H1 (cell line): ENCODE results near the gene NDST3. TPM values are rescaled to one million over a fixed set of nuclear protein-coding genes. Genes with fewer than 3 reads are reported as not detected.

Experiments
- CTCF ChIA-PET: fragments of 300-600 bp; sonication (Branson Sonifier 250); formaldehyde crosslinking; loops from one replicate; lab custom pipeline; 2021; ENCODE audit not compliant: partially characterized antibody; lab: Charles Lee
- POLR2A ChIA-PET: fragments of 300-600 bp; sonication (Branson Sonifier 250); formaldehyde crosslinking; loops from one replicate; lab custom pipeline; 2021; ENCODE audit warnings: inconsistent platforms; ENCODE audit not compliant: partially characterized antibody; lab: Charles Lee
- DNase-seq, 2 experiments: peaks; one replicate each; pipeline versions ENCODE4 v3.0.0 to v3.0.0-alpha.2; 2010 to 2022; ENCODE audit warnings: low spot score in 2 of 2, low read depth in 1 of 2, mixed read lengths in 1 of 2
- FAIRE-seq: peaks from 2 replicates; lab custom pipeline; 2011; peaks lifted over from hg19 to GRCh38; lab: Jason Lieb, UNC
- H2AFZ ChIP-seq: 2 replicates; pipeline ENCODE4 v1.8.1; 2012; ENCODE audit warnings: low read length, inconsistent platforms
- H2AK5ac ChIP-seq: 2 replicates; pipeline ENCODE4 v1.6.1; 2013; ENCODE audit warnings: low read depth, low read length
- H2BK120ac ChIP-seq: replicated peaks from 2 replicates; pipeline ENCODE3; 2013; ENCODE audit warnings: low read depth, low read length, inconsistent platforms
- H2BK12ac ChIP-seq: 2 replicates; pipeline ENCODE4 v1.6.1; 2013; ENCODE audit warnings: low read depth, low read length
- H2BK15ac ChIP-seq: 2 replicates; pipeline ENCODE4 v1.6.1; 2013; ENCODE audit warnings: low read length
- H2BK20ac ChIP-seq: 2 replicates; pipeline ENCODE4 v1.6.1; 2013; ENCODE audit warnings: low read length
- H2BK5ac ChIP-seq: 2 replicates; pipeline ENCODE4 v1.6.1; 2013; ENCODE audit warnings: low read depth, low read length
- H3K14ac ChIP-seq: 2 replicates; pipeline ENCODE4 v1.6.1; 2013; ENCODE audit warnings: inconsistent platforms; ENCODE audit not compliant: insufficient read length
- H3K18ac ChIP-seq: 2 replicates; pipeline ENCODE4 v1.6.1; 2013; ENCODE audit warnings: low read length; ENCODE audit errors: extremely low read depth
- H3K23ac ChIP-seq: 2 replicates; pipeline ENCODE4 v1.6.1; 2013; ENCODE audit warnings: inconsistent platforms; ENCODE audit not compliant: insufficient read length
- H3K23me2 ChIP-seq: 2 replicates; pipeline ENCODE4 v1.6.1; 2013; ENCODE audit warnings: low read depth, low read length
- H3K27ac ChIP-seq: 2 replicates; pipeline ENCODE4 v1.6.1; 2011; ENCODE audit warnings: low read depth, low read length, inconsistent platforms
- H3K27me3 ChIP-seq, 4 experiments: replicated peaks in 1 of 4; 1 replicate in 1 of 4; 2 replicates in 3 of 4; pipeline versions ENCODE4 v1.6.1 to v1.8.1; 2011 to 2013; ENCODE audit warnings: low read length in 3 of 4, mild to moderate bottlenecking in 3 of 4, inconsistent platforms in 2 of 4, mixed read lengths in 2 of 4, moderate library complexity in 1 of 4; ENCODE audit not compliant: control insufficient read depth in 3 of 4, insufficient read depth in 3 of 4; ENCODE audit errors: extremely low read depth in 1 of 4
- H3K36me3 ChIP-seq, 4 experiments: 2 replicates each; pipeline versions ENCODE4 v1.6.1 to v1.8.1; 2011 to 2013; ENCODE audit warnings: mild to moderate bottlenecking in 4 of 4, low read length in 3 of 4, moderate library complexity in 2 of 4, control low read depth in 1 of 4, inconsistent platforms in 1 of 4; ENCODE audit not compliant: insufficient read depth in 4 of 4, control insufficient read depth in 2 of 4
- H3K4ac ChIP-seq: replicated peaks from 2 replicates; pipeline ENCODE3; 2013; ENCODE audit warnings: low read length, low read depth, mixed read lengths, inconsistent platforms; ENCODE audit not compliant: insufficient read length
- H3K4me1 ChIP-seq, 4 experiments: replicated peaks in 1 of 4; 1 replicate in 1 of 4; 2 replicates in 3 of 4; pipeline versions ENCODE4 v1.6.1 to v1.8.1; 2011 to 2013; ENCODE audit warnings: low read length in 3 of 4, inconsistent platforms in 2 of 4, mixed read lengths in 1 of 4; ENCODE audit not compliant: insufficient read depth in 4 of 4, control insufficient read depth in 3 of 4
- H3K4me2 ChIP-seq, 2 experiments: 2 replicates each; pipeline versions ENCODE4 v1.6.1 to v1.8.1; 2011 to 2013; ENCODE audit warnings: low read depth in 2 of 2, low read length in 2 of 2, control low read depth in 1 of 2, inconsistent platforms in 1 of 2, mild to moderate bottlenecking in 1 of 2; ENCODE audit not compliant: insufficient read depth in 1 of 2
- H3K4me3 ChIP-seq, 4 experiments: fragments of 200-600, 300-600 bp in 1 of 4; sonication (generic), shearing (Covaris generic), sonication (Bioruptor Twin) in 1 of 4; 2 replicates each; pipeline versions ENCODE4 v1.5.1 to v1.8.1; 2011 to 2016; ENCODE audit warnings: low read length in 4 of 4, low read depth in 3 of 4, control low read depth in 2 of 4, inconsistent platforms in 2 of 4, mild to moderate bottlenecking in 2 of 4, mixed read lengths in 1 of 4, moderate library complexity in 1 of 4; ENCODE audit not compliant: insufficient read depth in 2 of 4; ENCODE audit errors: extremely low read depth in 1 of 4
- H3K56ac ChIP-seq: replicated peaks from 2 replicates; pipeline ENCODE3; 2013; ENCODE audit warnings: low read depth, mild to moderate bottlenecking, mixed read lengths, low read length, inconsistent platforms; ENCODE audit not compliant: insufficient read length
- H3K79me1 ChIP-seq: 2 replicates; pipeline ENCODE4 v1.6.1; 2013; ENCODE audit warnings: low read depth, low read length, control low read depth
- H3K79me2 ChIP-seq, 2 experiments: 2 replicates each; pipeline versions ENCODE4 v1.6.1 to v1.8.1; 2012 to 2013; ENCODE audit warnings: low read length in 2 of 2, mild to moderate bottlenecking in 2 of 2, inconsistent platforms in 1 of 2; ENCODE audit not compliant: insufficient read depth in 2 of 2, control insufficient read depth in 1 of 2
- H3K9ac ChIP-seq, 4 experiments: replicated peaks in 1 of 4; 1 replicate in 1 of 4; 2 replicates in 3 of 4; pipeline versions ENCODE4 v1.6.1 to v1.8.1; 2011 to 2013; ENCODE audit warnings: low read depth in 3 of 4, low read length in 3 of 4, control low read depth in 2 of 4, mild to moderate bottlenecking in 2 of 4, moderate library complexity in 2 of 4, inconsistent platforms in 1 of 4; ENCODE audit errors: extremely low read depth in 1 of 4
- H3K9me3 ChIP-seq, 2 experiments: 2 replicates each; pipeline versions ENCODE4 v1.6.1 to v1.8.1; 2012 to 2013; ENCODE audit warnings: mild to moderate bottlenecking in 2 of 2, moderate library complexity in 2 of 2, control low read depth in 1 of 2, inconsistent platforms in 1 of 2, low read depth in 1 of 2, low read length in 1 of 2, mixed read lengths in 1 of 2; ENCODE audit not compliant: insufficient read depth in 2 of 2
- H4K20me1 ChIP-seq, 2 experiments: replicated peaks in 1 of 2; 2 replicates each; pipeline versions ENCODE3 to v1.8.1; 2011 to 2013; ENCODE audit warnings: inconsistent platforms in 2 of 2, low read length in 2 of 2, mild to moderate bottlenecking in 1 of 2; ENCODE audit not compliant: insufficient read depth in 2 of 2, control insufficient read depth in 1 of 2
- H4K5ac ChIP-seq: 2 replicates; pipeline ENCODE4 v1.6.1; 2013; ENCODE audit warnings: low read length, low read depth, mixed read lengths, inconsistent platforms; ENCODE audit not compliant: insufficient read length
- H4K8ac ChIP-seq: 2 replicates; pipeline ENCODE4 v1.8.0; 2013; ENCODE audit warnings: mild to moderate bottlenecking, moderate library complexity, low read length, inconsistent platforms; ENCODE audit not compliant: insufficient read depth; ENCODE audit errors: extremely low read depth
- H4K91ac ChIP-seq: replicated peaks from 2 replicates; pipeline ENCODE3; 2013; ENCODE audit warnings: low read length, mixed read lengths, inconsistent platforms; ENCODE audit not compliant: insufficient read length
- CEBPB ChIP-seq: IDR thresholded peaks from 2 replicates; pipeline ENCODE4 v1.6.1; 2012; ENCODE audit warnings: low read depth, low read length
- CTCF ChIP-seq, 3 experiments: IDR thresholded peaks; 1 replicate in 2 of 3; 2 replicates in 1 of 3; pipeline versions ENCODE4 v1.5.1 to v1.6.1; 2011; ENCODE audit warnings: low read length in 3 of 3, mild to moderate bottlenecking in 3 of 3, inconsistent platforms in 2 of 3, low read depth in 1 of 3, moderate library complexity in 1 of 3; ENCODE audit not compliant: insufficient read depth in 1 of 3; ENCODE audit errors: control extremely low read depth in 1 of 3
- HDAC6 ChIP-seq: IDR thresholded peaks from one replicate; pipeline ENCODE4 v1.7.1; 2012; ENCODE audit warnings: low read depth, mild to moderate bottlenecking, inconsistent platforms, low read length, moderate library complexity
- JUN ChIP-seq: IDR thresholded peaks from 2 replicates; pipeline ENCODE4 v1.6.1; 2011; ENCODE audit warnings: low read depth, mild to moderate bottlenecking, improper control_type of control experiment, low read length
- KDM1A ChIP-seq: fragments of 200-600, 300-600 bp; sonication (generic); IDR thresholded peaks from 2 replicates; pipeline ENCODE4 v1.7.1; 2016; ENCODE audit warnings: mild to moderate bottlenecking, low read length, borderline replicate concordance
- NANOG ChIP-seq: IDR thresholded peaks from 2 replicates; pipeline ENCODE4 v1.6.1; 2011; ENCODE audit warnings: low read length, low read depth, mild to moderate bottlenecking, inconsistent platforms; ENCODE audit not compliant: insufficient read depth, poor library complexity, severe bottlenecking
- POU5F1 ChIP-seq: IDR thresholded peaks from 2 replicates; pipeline ENCODE4 v1.6.1; 2011; ENCODE audit warnings: low read depth, mild to moderate bottlenecking, low read length, moderate library complexity
- RFX5 ChIP-seq: IDR thresholded peaks from 2 replicates; pipeline ENCODE4 v1.6.1; 2011; ENCODE audit warnings: low read depth, low read length, improper control_type of control experiment, borderline replicate concordance
- SAP30 ChIP-seq: fragments of 300-600 bp; sonication (generic); IDR thresholded peaks from 2 replicates; pipeline ENCODE4 v1.7.1; 2012; ENCODE audit warnings: low read length, moderate library complexity, mild to moderate bottlenecking, inconsistent platforms; ENCODE audit not compliant: insufficient read depth, insufficient replicate concordance
- SIRT6 ChIP-seq: IDR thresholded peaks from one replicate; pipeline ENCODE4 v1.7.1; 2012; ENCODE audit warnings: low read length, inconsistent platforms
- WGBS, 2 experiments: shearing (Covaris generic) in 1 of 2; methylation state at CpG; one replicate each; pipeline versions ENCODE4 v1.1.6 to v1.1.7; 2013 to 2015; ENCODE audit warnings: low lambda C conversion rate in 2 of 2, mixed read lengths in 2 of 2, inconsistent platforms in 1 of 2, low coverage in 1 of 2, missing lambda C conversion rate in 1 of 2; ENCODE audit not compliant: insufficient replicate concordance in 2 of 2, insufficient coverage in 1 of 2, insufficient read length in 1 of 2; ENCODE audit errors: extremely low coverage in 1 of 2, missing lambda C conversion rate in 1 of 2; 5-methylcytosine and 5-hydroxymethylcytosine counted together
- polyA plus RNA-seq, 7 experiments: library from polyadenylated mRNA; depleted of rRNA in 3 of 7; stranded (reverse) in 5 of 7; unstranded in 2 of 7; fragments of >200 nt in 5 of 7; fragments of 200-250 nt in 2 of 7; gene quantifications; 1 replicate in 5 of 7; 2 replicates in 1 of 7; 4 replicates in 1 of 7; pipeline versions ENCODE4 v1.2.1 to v1.2.3, GENCODE V29; 2011 to 2013; ENCODE audit warnings: missing spikeins in 2 of 7, mixed read lengths in 2 of 7
- total RNA-seq: library from RNA; stranded (reverse); fragmentation: NEBNext Ultra II Directional; extraction: Animal tissue kit (Norgen Biotek cat#: 25700); gene quantifications from 2 replicates; pipeline ENCODE4 v1.2.1, GENCODE V29; 2021

Gene NDST3
- total and polyA plus RNA-seq, 2 of the 8 experiments (the other 6 are each of a cell fraction or from before 2014, with no cell fraction given): 0.35 to 0.60 TPM

GRCh38 chr4:118099106-118099505 is 64.8 kb downstream of the NDST3 start:
- no peak for FAIRE-seq

More at GRCh38 chr4:118099106-118099505, 64.8 kb downstream of the NDST3 start:
- 90% methylated on average over 3 of the region's 3 CpGs; no CpG with 5 or more reads in 1 of the 2 experiments for WGBS, 2 experiments
- TF ChIP-seq SIRT6 (no peak), KDM1A (no peak), CTCF (IDR thresholded peaks at IDR 0.05; ENCODE audit: control extremely low read depth in 1 of 3, insufficient read depth in 1 of 3, low read depth in 1 of 3, low read length in 3 of 3) (no peak), POU5F1 (no peak), HDAC6 (no peak), NANOG (no peak), RFX5 (no peak), JUN (no peak), CEBPB (no peak), SAP30 (no peak)
- no peaks in the 10 kb centered on the region for H3K79me1 ChIP-seq
- CTCF ChIA-PET: interaction anchor here (0.9 kb wide), 1 partner anchor 266 kb away, joined by 3 read pairs; no protein-coding TSS in a partner anchor
- no peak overlapping the region for H3K4me3 ChIP-seq
- H2BK5ac ChIP-seq: no peak overlapping the region
- no peaks in the 10 kb centered on the region for H4K20me1 ChIP-seq
- no peaks in the 10 kb centered on the region for H3K9me3 ChIP-seq
- no peak overlapping the region for H3K56ac ChIP-seq
- H2BK120ac ChIP-seq: no peak overlapping the region
- no peak overlapping the region for H3K23ac ChIP-seq
- H3K4ac ChIP-seq: no peak overlapping the region
- H2BK12ac ChIP-seq: no peak overlapping the region
- H4K91ac ChIP-seq: no peak overlapping the region
- H3K4me2 ChIP-seq: no peak overlapping the region
- no peak overlapping the region for H3K14ac ChIP-seq
- no peak for DNase-seq
- H3K27me3 ChIP-seq: no peaks in the 10 kb centered on the region
- H3K4me1 ChIP-seq: no peaks in the 10 kb centered on the region
- no peak overlapping the region for H3K9ac ChIP-seq
- H3K79me2 ChIP-seq: no peaks in the 10 kb centered on the region
- H3K18ac ChIP-seq: no peak overlapping the region
- no peaks in the 10 kb centered on the region for H3K36me3 ChIP-seq
- no peak overlapping the region for H4K8ac ChIP-seq
- no peak overlapping the region for H2BK15ac ChIP-seq
- no peaks in the 10 kb centered on the region for H3K23me2 ChIP-seq
- H2AK5ac ChIP-seq: no peak overlapping the region
- no peak overlapping the region for H2BK20ac ChIP-seq
- POLR2A ChIA-PET: no interaction called here
- H3K27ac ChIP-seq: no peak overlapping the region
- no peak overlapping the region for H2AFZ ChIP-seq
- no peak overlapping the region for H4K5ac ChIP-seq
